NCI-H2107 (cell line): Measurements from ENCODE around the gene HDDC3.
"Not testable (repeated sequence)": the region's sequence is repeated elsewhere in the genome, so short reads cannot be mapped to it uniquely, and the experiment has no call there.

Experiments
- DNase-seq: peaks from one replicate; lab custom pipeline; 2025; lab: John Stamatoyannopoulos, UW

Gene HDDC3

GRCh38 chr15:90930861-90931574, 1.3 kb downstream of the HDDC3 start:
- no peak for DNase-seq

GRCh38 chr15:90929246-90930019, 2.9 kb downstream of the HDDC3 start:
- no peak for DNase-seq

- not testable (repeated sequence) for DNase-seq
These were observed 4.2 kb downstream of the HDDC3 start for GRCh38 chr15:90928106-90928505.

- DNase-seq: not testable (repeated sequence)
These were observed 5.6 kb downstream of the HDDC3 start for GRCh38 chr15:90926766-90927165.

GRCh38 chr15:90924375-90924774, 8.0 kb downstream of the HDDC3 start:
- DNase-seq: no peak

GRCh38 chr15:90922712-90923322, 9.5 kb downstream of the HDDC3 start:
- DNase-seq: not testable (repeated sequence)

GRCh38 chr15:90921887-90922286, 10.5 kb downstream of the HDDC3 start:
- no peak for DNase-seq

GRCh38 chr15:90918835-90919234, 13.5 kb downstream of the HDDC3 start:
- no peak for DNase-seq

- no peak for DNase-seq
These were observed 14.1 kb downstream of the HDDC3 start for GRCh38 chr15:90918034-90918788.

GRCh38 chr15:90917569-90917968, 14.8 kb downstream of the HDDC3 start:
- DNase-seq: no peak

GRCh38 chr15:90916461-90916860, 15.9 kb downstream of the HDDC3 start:
- no peak for DNase-seq

GRCh38 chr15:90915808-90916440, 16.4 kb downstream of the HDDC3 start:
- no peak for DNase-seq

- no peak for DNase-seq
These were observed 17.0 kb downstream of the HDDC3 start for GRCh38 chr15:90915216-90915807.

GRCh38 chr15:90914305-90915080, 17.9 kb downstream of the HDDC3 start:
- no peak for DNase-seq

- no peak for DNase-seq
These were observed 18.9 kb downstream of the HDDC3 start for GRCh38 chr15:90913398-90913944.

- DNase-seq: no peak
These were observed 19.6 kb downstream of the HDDC3 start for GRCh38 chr15:90912770-90913075.

- DNase-seq: no peak
These were observed 20.2 kb downstream of the HDDC3 start for GRCh38 chr15:90911906-90912769.

GRCh38 chr15:90911302-90911623, 21.1 kb downstream of the HDDC3 start:
- no peak for DNase-seq

GRCh38 chr15:90910441-90911301, 21.7 kb downstream of the HDDC3 start:
- DNase-seq: no peak
